Measurements from ENCODE around the gene PRKCE. TPM values are rescaled to one million over a fixed set of nuclear protein-coding genes. Genes with fewer than 3 reads are reported as not detected.

PRKCE gene
- total RNA-seq, 2 experiments from 2014 or later: 6.1 to 8.0 TPM

DNA sequence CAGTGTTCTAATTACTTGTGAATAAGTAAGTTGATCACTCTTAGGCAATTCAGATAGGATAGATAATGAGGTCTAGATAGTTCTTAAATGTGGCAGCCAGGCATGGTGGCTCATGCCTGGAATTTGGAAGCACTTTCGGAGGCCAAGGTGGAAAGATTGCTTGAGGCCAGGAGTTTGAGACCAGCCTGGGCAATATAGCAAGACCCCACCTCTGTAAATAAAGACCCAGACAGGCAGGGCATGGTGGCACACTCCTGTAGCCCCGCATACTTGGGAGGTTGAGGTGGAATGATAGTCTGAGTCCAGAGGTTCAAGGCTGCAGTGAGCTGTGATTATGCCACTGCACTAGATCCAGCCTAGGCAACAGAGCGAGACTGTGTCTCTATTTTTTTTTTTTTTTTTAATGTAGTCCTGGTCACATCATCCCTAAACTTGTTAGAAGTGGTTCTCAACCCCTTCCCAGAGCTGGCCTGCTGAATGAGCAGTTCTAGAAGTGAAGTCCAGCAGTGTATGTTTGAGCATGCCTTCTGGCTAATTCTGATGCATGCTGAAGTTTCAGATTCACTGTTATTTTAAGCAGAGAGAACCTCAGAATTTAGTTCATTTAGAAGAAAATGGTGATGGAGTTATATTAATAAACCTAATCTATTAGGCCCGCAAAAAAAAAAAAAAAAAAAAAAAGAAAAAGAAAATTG lies 306.2 kb downstream of the PRKCE start:
- no peak overlapping the region for H3K4me3 Mint-ChIP-seq
- H3K4me1 Mint-ChIP-seq: peaks cover 2% of the 10 kb centered on the region
- H3K27me3 Mint-ChIP-seq: no peaks in the 10 kb centered on the region
- H3K9me3 Mint-ChIP-seq: no peaks in the 10 kb centered on the region
- no peak overlapping the region for H3K27ac Mint-ChIP-seq
- DNase-seq: no peak
- H3K36me3 Mint-ChIP-seq: no peaks in the 10 kb centered on the region

DNA sequence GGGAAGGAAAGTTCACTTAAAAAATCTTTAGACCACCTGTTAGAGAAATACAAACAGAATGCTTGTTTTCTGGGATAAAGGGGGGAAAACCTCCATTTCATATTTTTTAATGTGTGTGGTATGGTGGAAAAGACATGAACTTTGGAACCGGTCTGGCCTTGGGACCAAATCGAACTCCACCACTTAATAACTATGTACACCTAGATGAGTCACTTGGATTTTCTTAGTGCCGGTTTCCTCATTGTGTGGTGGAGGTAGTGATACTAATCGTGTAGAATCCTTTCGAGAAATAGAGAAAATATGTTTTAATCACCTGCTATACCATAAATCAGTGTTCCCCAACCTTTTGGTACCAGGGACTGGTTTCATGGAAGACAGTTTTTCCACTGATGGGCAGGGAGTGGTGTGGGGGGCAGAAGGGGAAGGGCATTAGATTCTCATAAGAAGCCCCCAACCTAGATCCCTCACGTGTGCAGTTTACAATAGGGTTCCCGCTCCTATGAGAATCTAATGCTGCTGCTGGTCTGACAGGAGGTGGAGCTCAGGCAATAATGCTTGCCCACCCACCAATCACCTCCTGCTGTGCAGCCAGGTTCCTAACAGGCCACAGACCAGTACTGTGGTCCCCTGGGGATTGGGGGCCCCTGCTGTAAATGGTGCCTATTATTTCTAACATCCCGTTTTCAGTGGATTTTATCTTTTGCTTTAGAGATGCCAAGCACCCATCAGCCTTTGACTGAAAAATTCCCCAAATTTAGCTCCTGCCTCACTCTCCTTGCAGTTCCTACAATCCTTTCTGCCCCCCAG lies 308.8 kb downstream of the PRKCE start:
- DNase-seq: no peak
- H3K4me3 Mint-ChIP-seq: no peak overlapping the region
- H3K4me1 Mint-ChIP-seq: peaks cover 11% of the 10 kb centered on the region
- no peaks in the 10 kb centered on the region for H3K36me3 Mint-ChIP-seq
- H3K27me3 Mint-ChIP-seq: no peaks in the 10 kb centered on the region
- no peaks in the 10 kb centered on the region for H3K9me3 Mint-ChIP-seq
- no peak overlapping the region for H3K27ac Mint-ChIP-seq

DNA sequence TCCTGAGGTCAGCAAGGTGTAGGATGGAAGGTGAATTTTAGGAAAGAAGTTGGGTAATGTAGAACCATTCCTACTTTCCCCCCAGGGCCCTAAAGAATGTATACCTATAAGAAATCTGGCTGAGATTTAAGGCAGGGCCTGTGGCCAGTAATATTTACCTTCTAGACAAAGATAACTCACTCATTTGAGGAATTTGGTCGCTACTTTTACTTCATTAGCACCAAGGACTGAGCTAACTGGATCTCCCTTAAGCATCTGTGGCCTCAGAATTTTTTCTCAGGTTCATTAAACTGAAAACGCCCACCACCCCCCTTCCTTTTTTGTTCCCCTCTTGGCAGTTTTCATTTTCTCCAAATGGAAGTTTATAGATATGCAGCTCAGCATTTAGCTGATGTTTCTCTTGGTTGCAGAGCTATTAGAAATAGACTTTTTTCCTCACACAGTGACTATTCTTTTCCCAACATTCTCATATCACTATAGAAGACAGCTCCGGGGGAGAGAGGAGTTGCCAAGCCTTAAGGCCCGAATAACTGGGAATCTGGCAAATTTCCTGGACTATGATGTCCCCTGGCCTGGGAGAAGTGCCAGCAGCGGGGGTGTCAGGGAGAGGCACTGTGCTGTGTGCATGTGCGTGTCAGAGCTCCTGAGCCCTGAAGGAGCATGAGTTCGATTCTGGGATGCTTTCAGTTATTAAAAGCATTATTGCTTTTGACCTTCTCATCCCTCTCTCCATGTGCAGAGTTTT lies 310.9 kb downstream of the PRKCE start:
- Mint-ChIP-seq H3K4me1 (peaks cover 12% of the 10 kb centered on the region), H3K9me3 (no peaks in the 10 kb centered on the region), H3K36me3 (no peaks in the 10 kb centered on the region), H3K27ac (no peak overlapping the region), H3K27me3 (no peaks in the 10 kb centered on the region), H3K4me3 (no peak overlapping the region)
- DNase-seq: no peak

GRCh38 chr2:45963816-45964215 lies 312.3 kb downstream of the PRKCE start:
- no peak overlapping the region for H3K4me3 Mint-ChIP-seq
- H3K27ac Mint-ChIP-seq: no peak overlapping the region
- no peak for DNase-seq
- no peaks in the 10 kb centered on the region for H3K9me3 Mint-ChIP-seq
- H3K36me3 Mint-ChIP-seq: no peaks in the 10 kb centered on the region
- H3K27me3 Mint-ChIP-seq: no peaks in the 10 kb centered on the region
- peaks cover 12% of the 10 kb centered on the region for H3K4me1 Mint-ChIP-seq

DNA sequence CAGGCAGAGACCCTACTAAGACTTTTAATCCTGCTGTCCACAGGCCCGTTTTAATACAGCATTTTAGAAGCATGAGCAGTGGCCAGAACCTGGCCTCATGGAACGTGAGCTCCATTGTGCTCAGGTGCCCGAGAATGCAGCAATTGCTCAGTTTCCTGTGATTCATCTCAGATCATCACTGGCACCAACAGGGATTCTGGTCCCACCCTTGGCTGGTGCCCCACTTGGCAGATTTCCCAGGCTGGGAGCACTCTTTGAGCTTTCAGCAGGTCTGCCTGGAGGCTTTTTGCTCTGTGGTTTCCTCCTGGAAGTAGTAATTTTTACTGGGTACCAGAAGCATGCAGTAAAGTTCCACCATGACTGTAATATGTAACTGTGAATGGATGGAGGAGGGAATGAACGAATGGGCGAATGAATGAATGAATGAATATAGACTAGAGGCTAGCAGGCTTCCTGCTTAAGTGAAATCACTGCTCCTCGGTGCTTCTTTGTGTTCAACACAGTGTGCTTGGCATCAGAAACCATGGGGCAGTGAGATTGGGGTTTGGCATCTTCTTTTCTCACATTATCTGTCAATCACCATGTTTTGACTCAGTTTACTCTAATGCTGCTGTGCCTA lies 312.9 kb downstream of the PRKCE start:
- H3K27ac Mint-ChIP-seq: no peak overlapping the region
- H3K36me3 Mint-ChIP-seq: no peaks in the 10 kb centered on the region
- DNase-seq: no peak
- no peak overlapping the region for H3K4me3 Mint-ChIP-seq
- peaks cover 12% of the 10 kb centered on the region for H3K4me1 Mint-ChIP-seq
- H3K27me3 Mint-ChIP-seq: no peaks in the 10 kb centered on the region
- no peaks in the 10 kb centered on the region for H3K9me3 Mint-ChIP-seq

DNA sequence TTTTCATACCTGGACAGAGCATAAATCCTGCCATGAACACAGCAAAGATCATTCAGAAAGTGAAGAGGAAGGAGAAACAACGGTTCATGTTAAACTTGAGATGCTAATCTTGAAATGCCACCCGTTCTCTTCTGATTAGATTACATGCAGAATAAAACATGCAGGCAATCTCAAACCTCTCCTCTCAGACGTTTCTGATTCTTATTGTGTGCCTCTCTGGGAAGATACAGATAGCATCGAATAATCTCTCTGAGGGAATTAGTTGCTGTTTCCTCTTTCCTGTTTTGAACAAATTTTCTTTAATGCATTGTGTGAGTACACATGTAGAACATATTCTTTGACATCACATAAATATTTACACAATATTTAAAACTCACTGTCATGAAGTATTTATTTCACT lies 313.4 kb downstream of the PRKCE start:
- H3K27ac Mint-ChIP-seq: no peak overlapping the region
- H3K36me3 Mint-ChIP-seq: no peaks in the 10 kb centered on the region
- H3K9me3 Mint-ChIP-seq: no peaks in the 10 kb centered on the region
- no peak for DNase-seq
- peaks cover 12% of the 10 kb centered on the region for H3K4me1 Mint-ChIP-seq
- no peak overlapping the region for H3K4me3 Mint-ChIP-seq
- H3K27me3 Mint-ChIP-seq: no peaks in the 10 kb centered on the region

DNA sequence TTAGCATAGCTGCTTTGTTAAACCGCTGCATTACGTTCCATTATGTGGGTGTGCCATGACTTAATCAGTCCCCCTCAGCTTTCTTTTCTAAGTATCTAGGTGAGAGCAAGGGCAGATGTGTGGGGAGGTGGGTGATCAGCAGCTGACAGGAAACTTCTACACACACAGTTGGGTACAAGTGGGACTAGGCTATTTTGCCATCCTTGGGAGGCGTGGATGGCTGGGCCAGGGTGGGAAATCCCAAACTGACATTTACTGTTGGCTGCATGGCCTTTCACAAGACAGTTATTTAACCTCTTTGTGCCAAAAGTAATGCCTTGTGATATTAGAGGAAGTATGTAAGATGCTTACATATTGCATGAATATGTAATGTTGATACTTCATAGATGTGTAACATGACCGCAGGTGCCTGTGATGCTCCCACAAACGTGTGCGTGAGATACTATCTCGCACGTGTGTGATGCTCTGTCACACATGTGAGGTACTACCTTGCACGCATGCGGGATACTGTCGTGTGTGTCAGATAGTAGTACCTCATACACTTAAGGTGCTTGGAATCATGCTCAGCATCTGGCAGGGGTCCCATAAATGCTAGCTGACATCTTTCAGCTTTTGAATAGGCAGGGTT lies 314.5 kb downstream of the PRKCE start:
- no peak overlapping the region for H3K4me3 Mint-ChIP-seq
- no peak overlapping the region for H3K27ac Mint-ChIP-seq
- H3K36me3 Mint-ChIP-seq: no peaks in the 10 kb centered on the region
- peaks cover 12% of the 10 kb centered on the region for H3K4me1 Mint-ChIP-seq
- DNase-seq: no peak
- H3K27me3 Mint-ChIP-seq: no peaks in the 10 kb centered on the region
- H3K9me3 Mint-ChIP-seq: no peaks in the 10 kb centered on the region

DNA sequence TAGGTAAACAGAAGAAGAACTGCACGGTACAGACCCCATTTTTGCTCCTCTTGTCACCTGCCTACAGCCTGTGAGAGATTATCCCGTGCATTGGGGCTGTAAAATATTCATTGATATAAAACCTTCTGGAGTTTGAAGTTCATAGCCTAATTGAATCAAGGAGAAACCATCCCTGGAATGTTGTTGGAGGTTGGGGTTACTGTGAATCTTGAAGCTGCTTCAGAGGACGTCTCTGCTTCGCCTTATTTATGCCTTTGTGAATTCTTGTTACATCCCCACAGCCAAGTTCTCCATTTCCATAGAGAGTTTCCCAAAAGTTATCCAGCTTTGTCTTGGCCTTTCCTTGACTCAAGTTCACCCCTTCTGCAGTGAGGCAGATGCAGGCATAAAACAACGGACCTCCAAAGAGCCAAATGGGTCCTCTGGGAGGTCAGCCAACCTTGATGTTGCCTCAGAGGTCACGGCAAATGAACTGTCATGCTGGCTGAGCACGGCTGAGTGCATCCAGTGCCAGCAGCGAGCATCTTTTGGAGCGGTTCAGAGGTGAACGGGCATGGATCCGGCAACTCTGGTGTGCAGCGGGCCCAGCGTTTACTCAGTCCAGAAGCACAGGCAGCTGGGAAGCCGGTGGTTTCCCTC lies 317.6 kb downstream of the PRKCE start:
- H3K27me3 Mint-ChIP-seq: no peaks in the 10 kb centered on the region
- no peak overlapping the region for H3K4me3 Mint-ChIP-seq
- DNase-seq: no peak
- no peaks in the 10 kb centered on the region for H3K9me3 Mint-ChIP-seq
- H3K4me1 Mint-ChIP-seq: peaks cover 10% of the 10 kb centered on the region
- no peaks in the 10 kb centered on the region for H3K36me3 Mint-ChIP-seq
- H3K27ac Mint-ChIP-seq: no peak overlapping the region

DNA sequence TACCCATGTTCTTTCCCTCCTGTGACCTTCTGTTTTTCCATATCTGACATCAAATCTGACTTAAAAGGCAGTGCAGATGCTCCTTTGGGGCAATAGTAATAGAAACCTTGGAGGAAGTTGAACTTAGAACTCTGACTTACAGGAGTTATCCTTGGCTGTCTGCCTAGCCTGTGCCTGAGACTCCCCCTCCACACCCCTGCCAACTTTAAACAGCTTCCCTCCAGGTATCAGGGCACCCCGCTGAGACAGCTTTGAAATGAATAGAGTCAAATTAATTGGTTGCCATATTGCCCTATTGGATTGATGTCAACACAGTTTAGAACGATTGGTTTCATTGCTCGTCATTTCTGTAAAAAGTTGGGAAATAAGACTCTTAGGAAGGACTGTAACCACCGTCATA lies 322.0 kb downstream of the PRKCE start:
- Mint-ChIP-seq H3K4me1 (no peaks in the 10 kb centered on the region), H3K27me3 (no peaks in the 10 kb centered on the region), H3K36me3 (no peaks in the 10 kb centered on the region), H3K27ac (no peak overlapping the region), H3K4me3 (no peak overlapping the region), H3K9me3 (no peaks in the 10 kb centered on the region)
- DNase-seq: no peak

DNA sequence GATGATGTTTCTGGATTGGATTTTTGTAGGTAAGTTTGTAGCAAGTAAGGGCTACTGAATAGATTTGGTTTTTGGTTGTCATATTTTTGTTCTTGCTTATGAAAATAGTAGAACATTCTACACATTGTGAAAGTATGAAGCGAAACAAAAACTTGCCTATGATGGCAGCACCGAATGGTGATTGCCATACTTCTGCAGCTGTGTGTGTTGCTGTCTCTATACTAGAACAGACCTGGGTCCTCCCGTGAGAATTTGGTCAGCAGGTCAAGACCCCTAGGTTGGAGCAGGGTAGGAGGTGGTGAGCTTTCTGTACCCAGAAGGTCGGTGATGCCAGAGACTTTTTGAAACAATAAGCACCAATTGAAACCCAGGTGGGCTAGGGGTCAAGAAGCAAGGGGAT lies 322.6 kb downstream of the PRKCE start:
- no peak for DNase-seq
- Mint-ChIP-seq H3K27ac (no peak overlapping the region), H3K27me3 (no peaks in the 10 kb centered on the region), H3K4me1 (no peaks in the 10 kb centered on the region), H3K36me3 (no peaks in the 10 kb centered on the region), H3K4me3 (no peak overlapping the region), H3K9me3 (no peaks in the 10 kb centered on the region)

DNA sequence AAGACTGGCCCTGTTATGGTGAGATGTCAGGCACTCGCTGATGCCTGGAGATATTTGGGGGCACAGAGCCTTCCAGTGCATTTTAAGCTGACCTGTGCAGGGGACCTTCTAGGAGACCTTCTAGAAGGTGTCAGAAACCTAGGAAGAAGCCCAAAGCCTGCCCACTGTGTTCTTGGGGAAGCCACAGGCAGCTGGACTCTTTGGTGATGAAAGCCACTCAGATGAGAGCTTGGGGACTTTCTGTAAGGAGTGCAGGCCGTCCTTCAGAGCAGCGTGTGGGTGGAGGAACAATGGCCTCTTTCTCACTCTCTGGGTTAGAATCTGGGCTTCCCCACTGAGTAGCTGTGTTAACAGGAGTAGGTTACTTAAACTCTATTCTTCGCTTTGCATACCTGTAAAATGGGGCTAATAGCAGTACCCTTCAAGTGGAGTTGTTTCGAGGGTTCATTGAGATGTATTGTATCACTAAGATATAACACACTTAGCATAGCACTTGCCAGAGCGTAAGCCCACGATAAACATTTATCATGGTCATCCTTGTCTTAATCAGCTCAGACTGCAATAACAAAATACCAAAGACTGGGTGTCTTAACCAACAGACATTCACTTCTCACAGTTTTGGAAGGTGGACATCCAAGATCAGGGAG lies 323.4 kb downstream of the PRKCE start:
- H3K27me3 Mint-ChIP-seq: no peaks in the 10 kb centered on the region
- H3K4me1 Mint-ChIP-seq: no peaks in the 10 kb centered on the region
- no peak overlapping the region for H3K27ac Mint-ChIP-seq
- no peak overlapping the region for H3K4me3 Mint-ChIP-seq
- H3K9me3 Mint-ChIP-seq: no peaks in the 10 kb centered on the region
- no peak for DNase-seq
- H3K36me3 Mint-ChIP-seq: no peaks in the 10 kb centered on the region

DNA sequence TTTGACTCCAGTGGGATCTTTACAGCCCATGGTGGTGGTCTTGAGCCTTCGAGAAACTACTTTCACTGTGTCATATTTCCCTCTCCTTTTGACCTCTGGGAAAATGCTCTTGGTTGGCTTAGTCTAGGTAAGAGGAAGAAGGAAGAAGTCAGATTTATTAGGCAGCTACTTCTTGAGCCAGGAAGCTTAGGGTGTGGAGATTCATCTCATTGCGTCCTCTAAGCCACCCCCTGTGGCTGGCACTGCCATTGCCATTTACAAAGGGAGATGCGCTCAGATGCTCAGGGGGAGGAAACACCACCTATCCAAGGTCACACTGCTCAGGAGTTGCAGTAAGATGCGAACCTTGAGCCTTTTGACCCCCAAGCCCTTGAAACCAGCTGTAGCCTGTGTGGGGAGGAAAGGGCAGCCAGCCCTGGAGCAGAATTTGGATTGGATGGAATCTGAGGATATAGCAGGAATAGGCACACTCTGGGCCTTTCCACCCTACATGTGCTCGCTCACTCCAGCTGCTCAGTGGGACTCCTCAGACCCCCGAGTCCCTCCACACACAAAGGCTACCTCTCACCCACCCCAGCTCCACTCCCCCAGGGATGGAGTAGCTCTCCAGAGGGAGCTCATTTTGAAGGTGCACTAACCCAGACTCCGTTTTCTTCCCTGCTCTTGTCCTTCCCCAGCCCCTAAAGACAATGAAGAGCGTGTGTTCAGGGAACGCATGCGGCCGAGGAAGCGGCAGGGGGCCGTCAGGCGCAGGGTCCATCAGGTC lies 324.5 kb downstream of the PRKCE start:
- Mint-ChIP-seq H3K27me3 (no peaks in the 10 kb centered on the region), H3K4me3 (no peak overlapping the region), H3K9me3 (no peaks in the 10 kb centered on the region), H3K4me1 (no peaks in the 10 kb centered on the region), H3K27ac (no peak overlapping the region), H3K36me3 (no peaks in the 10 kb centered on the region)
- no peak for DNase-seq

DNA sequence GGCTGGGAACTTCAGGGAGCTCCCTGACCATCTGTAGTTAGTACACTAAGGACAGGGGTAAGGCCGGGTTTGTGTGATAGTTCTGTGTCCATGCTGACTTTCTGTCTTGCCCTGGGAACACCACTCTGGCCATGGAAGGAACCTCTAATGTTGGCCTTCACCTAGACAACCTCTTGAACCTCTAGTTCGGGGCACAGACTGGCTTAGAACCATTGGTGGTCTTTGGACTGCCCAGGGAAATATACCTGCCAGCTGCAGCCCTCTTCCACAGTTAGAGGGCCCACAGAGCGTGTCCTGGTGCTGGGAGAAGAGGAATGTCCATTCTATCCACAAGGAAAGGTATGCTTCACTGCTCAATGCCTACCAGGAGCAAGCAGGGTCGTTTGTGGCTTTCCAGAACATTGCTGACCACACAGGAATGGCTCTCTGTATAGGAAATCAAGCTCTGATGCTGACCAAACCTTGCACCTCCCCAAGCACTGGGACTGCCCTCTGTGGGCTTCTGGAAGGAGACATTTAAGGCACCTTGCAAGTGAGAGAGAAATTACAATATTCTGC lies 326.9 kb downstream of the PRKCE start:
- no peaks in the 10 kb centered on the region for H3K36me3 Mint-ChIP-seq
- H3K4me3 Mint-ChIP-seq: no peak overlapping the region
- H3K9me3 Mint-ChIP-seq: no peaks in the 10 kb centered on the region
- DNase-seq: no peak
- H3K4me1 Mint-ChIP-seq: no peaks in the 10 kb centered on the region
- no peaks in the 10 kb centered on the region for H3K27me3 Mint-ChIP-seq
- H3K27ac Mint-ChIP-seq: no peak overlapping the region

Data from activated naive CD8-positive, alpha-beta T cell treated with anti-CD3 and anti-CD28 coated beads for 36 hours (primary cell).